Bone marrow (tissue), 2 donors: ENCODE data around the gene B4GAT1.
A peak's percentile ranks its signal among the peaks of the same experiment; 100 is the strongest.
"Not testable (repeated sequence)": the region's sequence is repeated elsewhere in the genome, so short reads cannot be mapped to it uniquely, and the experiment has no call there.

ENCODE experiments used
- DNase-seq, 2 donors: peaks; one replicate each; lab custom pipeline; 2025; lab: John Stamatoyannopoulos, UW

The B4GAT1 gene

GRCh38 chr11:66347425-66348276 lies at the start of gene B4GAT1:
B4GAT1 (minus strand) TSS chr11:66347629; CDS start chr11:66347545, 84 bp downstream.
- DNase-seq: peak; percentile 50 to 81

DNA sequence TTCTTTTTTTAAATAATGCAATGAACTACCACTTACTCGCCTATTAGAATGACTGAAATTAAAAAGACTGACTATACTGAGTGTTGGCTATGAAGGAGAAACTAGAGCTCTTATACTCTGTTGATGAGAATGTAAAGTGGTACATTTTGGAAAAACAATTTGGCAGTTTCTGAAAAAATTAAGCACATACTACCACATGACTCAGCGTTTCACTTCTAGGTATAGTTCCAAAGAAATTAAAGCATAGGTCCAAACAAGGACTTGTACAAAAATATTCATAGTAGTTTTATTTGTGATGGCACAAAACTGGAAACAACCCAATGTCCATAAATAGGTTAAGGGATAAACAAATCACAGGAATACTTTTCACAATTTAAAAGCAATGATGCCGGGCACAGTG lies 46.5 kb upstream of the B4GAT1 start:
- no peak for DNase-seq

DNA sequence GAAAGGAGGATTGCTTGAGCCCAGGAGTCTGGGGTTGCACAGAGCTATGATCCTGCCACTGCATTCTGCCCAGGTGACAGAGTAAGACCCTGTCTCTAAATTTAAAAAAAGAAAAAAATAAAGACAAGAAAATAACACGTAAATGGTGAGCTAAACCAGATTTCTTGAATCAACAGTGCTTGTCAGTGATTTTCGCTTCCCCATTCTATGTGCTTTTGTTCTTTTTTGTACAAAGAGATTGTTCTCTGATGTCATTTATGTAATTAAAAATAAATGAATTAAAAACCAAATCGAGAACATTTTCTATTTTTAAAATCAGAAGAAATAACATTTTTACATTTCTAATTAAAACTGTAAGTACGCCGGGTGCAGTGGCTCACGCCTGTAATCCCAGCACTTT lies 43.9 kb upstream of the B4GAT1 start:
- DNase-seq: no peak

DNA sequence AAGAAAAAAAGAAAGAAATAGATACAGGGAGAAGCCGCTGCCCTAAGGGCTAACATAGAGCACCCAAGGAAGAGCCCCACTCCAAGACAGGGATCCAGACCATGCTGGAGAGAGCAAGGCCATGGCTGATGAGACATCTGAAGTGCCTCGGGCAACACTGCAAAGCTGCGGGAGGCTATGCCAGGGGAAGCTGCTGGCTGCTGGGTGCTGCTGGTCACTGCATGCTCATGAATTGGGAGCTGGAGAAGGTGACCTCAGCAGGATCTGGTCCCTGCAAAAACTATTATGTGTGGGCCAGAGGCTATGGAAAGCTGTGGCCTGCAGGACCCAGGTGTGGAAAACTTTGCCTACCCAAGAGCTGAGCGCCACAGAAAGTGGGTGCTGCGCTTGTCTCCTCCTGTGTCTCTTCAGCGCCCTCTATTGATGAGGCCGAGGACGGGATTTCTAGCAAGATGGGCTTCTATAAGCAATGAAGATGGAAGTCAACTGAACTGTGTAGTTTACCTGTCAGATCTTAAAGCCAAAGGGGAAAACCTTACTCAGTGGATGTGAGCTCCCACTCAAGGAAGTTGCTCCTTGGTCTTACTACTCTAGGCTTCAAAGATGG lies 41.5 kb upstream of the B4GAT1 start:
- DNase-seq: peak; percentile 4 to 66

DNA sequence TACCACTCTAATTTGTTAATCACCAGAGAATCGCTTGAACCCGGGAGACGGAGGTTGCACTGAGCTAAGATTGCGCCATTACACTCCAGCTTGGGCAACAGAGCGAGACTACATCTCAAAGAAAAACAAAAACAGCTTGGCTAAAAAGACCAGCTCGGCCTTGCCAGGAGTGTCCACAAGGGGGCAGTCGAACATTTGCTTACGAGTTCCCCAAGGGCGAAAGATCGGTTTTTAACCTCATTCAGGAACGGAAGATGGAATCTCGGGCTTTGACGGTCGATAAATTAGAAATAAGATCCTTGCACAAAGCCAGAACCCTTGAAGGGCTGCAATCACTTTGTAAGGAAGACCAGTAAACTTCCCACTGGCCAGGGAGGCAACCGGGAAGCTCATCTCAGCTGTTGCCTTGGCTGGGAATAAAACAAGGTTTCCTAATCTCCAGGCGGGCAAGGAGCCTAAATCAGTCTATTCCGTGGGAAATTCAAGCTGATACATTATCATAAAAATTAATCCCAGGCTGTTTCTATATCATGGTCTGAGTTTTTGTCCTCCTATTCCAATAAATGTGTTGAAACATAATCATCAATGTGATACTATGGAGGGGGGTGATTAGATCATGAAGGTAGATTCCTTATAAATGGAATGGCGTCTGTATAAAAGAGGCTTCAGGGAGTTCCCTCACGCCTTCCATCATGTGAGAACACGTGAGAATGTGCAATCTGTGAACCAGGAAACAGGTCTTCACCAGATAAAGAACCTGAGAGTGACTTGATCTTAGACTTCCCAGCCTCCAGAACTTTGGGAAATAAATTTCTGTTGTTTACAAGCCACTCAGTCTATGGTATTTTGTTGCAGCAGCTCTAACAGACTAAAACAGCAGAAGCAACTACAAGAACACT lies 39.0 kb upstream of the B4GAT1 start:
- peak; percentile 28 to 40 for DNase-seq

DNA sequence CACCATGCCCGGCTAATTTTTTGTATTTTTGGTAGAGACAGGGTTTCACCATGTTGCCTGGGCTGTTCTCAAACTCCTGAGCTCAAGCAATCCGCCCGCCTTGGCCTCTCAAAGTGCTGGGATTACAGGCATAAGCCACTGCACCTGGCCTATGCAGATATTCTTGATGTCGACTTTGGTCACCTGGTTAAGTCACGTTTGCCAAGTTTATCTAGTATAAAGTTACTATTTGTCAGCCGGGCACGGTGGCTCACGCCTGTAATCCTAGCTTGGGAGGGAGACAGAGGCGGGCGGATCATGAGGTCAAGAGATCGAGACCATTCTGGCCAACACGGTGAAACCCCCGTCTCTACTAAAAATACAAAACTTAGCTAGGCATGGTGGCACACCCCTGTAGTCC lies 36.9 kb upstream of the B4GAT1 start:
- DNase-seq: not testable (repeated sequence)

DNA sequence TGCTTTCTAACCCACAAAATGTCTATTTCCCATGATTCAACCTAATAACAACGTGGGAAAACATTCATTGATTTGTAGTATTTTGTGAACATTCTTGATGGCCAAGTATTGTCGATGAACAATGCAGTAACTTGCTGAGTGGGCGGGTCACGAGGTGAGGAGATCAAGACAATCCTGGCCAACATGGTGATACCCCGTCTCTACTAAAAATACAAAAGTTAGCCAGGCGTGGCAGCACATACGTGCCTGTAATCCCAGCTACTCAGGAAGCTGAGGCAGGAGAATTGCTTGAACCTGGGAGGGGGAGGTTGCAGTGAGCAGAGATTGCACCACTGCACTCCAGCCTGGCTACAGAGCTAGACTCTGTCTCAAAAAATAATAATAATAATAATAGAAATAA lies 32.8 kb upstream of the B4GAT1 start:
- not testable (repeated sequence) for DNase-seq

GRCh38 chr11:66373690-66374287 lies 26.4 kb upstream of the B4GAT1 start:
- not testable (repeated sequence) for DNase-seq

DNA sequence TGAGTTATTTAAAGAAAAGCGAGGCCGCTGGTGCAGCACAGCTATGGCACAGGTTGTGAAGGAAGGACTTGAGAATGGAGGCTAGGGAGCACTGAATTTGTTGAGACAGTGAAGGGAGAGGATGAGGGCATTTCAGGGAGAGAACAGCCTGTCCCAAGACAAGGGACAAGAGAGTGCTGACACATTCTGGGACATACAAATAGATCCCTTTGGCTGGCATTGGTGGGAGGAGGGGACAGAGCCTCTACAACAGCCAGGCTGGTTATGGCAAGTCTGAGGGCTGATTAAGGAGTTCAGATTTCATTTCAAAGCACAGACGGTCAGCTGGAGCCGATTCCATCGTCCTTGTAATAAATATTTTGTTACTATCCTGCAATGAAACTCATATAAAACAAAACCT lies 25.8 kb upstream of the B4GAT1 start:
- DNase-seq: no peak

DNA sequence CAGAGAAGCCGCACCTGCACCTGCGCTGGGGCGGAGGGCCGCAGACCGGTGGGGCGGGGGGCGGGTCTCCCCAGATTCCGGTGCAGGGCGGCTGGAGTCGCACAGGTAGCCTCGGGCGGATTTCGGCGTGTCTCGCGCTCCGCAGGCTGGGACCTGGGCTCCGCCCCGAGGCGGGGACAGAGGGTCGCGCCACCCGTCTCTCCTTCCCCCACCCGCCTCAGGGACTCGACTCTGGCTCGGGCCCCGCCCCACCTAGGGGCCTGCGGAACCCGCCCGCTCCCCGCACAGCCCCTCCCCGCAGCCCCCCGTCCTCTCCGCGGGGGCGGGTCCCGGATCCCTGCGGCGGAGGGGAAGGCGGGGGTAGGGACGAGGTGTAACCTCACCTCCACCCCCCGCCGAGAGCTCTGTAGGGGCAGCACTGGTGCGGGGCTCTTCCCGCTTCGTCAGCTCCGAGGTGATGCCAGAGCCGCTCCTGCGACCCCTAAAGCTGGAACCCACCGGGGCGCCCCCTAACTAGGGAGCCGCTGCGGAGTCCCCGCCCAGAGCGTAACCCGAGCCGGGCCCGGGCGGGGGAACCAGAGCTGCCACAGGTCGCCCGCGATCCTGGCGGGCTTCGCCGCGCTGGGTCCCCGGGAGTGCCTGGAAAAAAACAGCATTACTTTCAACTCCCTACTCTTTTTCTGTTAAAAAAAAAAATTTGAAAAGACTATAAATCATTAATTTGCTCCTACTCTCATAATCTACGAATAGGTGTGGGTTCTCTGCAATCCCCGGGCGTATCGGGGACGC lies 24.4 kb upstream of the B4GAT1 start, which contains the start of gene SLC29A2:
Gene SLC29A2 (minus strand): TSS at position 134 of the 789 bp plus-strand sequence. CDS start 169 bp downstream, outside the sequence.
- DNase-seq: no peak

DNA sequence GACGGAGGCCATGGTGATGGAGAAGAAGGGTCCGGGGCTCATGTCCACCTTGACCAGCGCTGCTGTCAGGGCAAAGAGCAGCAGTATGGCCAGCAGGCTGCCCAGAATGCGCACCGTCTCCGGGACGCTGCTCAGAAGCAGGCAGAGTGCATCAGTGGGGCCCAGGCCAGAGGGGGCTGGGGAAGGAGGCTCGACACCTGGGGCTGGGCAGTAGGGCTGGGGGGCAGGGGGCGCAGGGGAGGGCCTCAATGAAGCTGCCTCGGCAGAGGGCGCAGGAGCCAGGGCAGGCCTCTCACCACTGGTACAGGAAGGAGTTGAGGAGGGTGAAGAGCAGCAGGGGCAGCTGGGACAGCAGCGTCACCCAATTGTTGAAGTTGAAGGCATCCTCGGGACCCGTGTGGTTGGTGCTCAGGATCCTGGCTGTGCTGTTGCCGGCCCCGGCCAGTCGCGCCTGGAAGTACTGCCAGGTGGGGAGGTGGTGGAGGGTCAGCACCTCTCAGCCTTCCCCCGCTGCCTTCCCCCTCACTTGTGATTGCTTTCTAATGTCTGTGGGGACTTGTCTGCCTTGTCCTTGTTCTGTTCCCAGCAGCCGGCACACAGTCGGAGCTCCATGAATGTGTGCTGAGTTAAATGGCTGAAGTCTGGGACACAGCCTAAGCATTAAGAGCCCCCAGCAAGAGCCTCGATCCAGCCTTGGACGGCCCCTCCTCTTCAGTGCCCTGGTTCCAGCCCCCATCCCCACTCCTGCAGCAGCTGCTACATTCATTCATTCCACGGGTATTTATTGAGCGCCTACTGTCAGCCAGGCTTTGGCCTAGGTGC lies 21.9 kb upstream of the B4GAT1 start:
- no peak for DNase-seq

- no peak for DNase-seq
Observed at GRCh38 chr11:66368484-66368883, 21.1 kb upstream of the B4GAT1 start.

DNA sequence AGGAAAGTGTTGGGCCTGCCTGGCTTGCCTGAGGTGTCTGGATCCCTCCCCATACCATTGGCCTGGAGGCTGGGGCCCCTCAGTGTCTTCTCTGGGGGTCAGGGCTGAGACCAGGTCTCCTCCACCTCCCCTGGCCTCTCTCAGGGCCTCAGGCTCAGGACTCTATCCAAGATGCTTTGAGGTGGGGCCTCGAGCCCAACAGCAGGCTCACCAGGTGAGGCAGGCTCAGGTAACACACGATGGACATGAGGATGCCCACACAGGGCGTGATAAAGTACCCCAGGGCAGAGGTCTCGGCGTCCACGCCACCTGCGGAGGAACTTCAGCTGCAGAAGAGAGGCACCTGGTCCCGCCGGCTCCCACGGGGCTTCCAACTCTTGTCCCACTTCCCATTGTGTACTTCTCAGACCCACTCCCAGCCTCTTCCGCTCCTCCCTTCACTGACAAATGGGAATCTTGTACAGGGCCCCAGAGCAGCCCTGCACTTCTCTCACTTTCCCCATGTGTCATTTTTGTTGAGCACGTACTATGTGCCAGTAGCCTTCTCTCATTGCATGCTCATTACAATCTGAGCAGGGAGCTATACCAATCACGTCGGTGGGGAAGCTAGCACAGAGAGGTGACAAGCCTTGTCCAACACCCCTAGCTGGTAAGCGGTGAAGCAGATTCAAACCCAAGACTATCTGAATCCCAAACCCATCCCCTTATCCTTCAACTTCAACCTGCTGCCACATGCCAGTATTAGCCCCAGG lies 20.3 kb upstream of the B4GAT1 start:
- DNase-seq: no peak

DNA sequence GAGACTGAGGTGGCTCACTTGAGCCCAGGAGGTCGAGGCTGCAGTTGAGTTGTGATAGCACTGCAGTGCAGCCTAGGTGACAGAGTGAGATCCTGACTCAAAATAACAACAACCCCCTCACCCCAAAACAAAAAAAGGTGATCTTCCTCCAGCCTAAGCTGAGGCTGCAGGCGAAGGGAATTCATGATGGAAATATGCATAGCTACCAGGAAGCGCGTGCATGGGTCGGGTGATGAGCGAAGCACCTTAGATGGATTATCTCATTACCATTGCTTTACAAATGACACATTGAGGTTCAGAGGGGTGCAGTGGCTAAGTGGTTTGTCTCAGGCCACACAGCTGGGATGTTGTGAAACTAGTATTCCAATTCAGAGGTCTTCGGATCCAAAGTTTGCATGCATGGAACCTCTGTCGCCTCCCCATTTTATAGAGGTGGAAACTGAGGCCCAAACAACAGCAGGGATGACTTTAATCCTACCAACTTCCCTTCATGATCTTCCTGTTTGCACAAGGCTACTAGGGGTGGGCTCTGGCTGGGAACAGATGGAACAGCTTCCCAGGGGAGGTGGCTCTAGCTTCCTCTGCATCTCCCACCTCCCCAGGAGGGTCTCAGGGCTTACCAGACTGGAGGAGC lies 19.5 kb upstream of the B4GAT1 start:
- DNase-seq: no peak

GRCh38 chr11:66365711-66366619 lies 18.5 kb upstream of the B4GAT1 start:
- DNase-seq: no peak

DNA sequence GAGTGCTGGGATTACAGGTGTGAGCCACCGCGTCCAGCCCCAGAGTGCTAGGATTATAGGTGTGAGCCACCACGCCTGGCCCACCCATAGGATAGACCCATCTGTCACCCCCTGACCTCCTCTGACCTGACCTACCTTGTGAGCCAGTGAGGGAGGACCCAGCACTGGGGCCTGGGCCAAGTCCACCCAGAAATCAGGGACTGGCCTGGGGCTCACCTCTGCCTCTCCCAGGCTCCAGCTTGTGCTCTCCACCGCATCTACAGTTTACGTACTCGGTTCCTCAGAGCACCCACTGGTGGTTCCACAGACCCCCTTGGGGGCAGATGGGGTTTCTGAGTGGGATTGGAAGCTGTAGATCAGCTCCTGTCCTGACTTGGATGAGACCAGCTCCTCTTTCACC lies 17.7 kb upstream of the B4GAT1 start:
- no peak for DNase-seq

DNA sequence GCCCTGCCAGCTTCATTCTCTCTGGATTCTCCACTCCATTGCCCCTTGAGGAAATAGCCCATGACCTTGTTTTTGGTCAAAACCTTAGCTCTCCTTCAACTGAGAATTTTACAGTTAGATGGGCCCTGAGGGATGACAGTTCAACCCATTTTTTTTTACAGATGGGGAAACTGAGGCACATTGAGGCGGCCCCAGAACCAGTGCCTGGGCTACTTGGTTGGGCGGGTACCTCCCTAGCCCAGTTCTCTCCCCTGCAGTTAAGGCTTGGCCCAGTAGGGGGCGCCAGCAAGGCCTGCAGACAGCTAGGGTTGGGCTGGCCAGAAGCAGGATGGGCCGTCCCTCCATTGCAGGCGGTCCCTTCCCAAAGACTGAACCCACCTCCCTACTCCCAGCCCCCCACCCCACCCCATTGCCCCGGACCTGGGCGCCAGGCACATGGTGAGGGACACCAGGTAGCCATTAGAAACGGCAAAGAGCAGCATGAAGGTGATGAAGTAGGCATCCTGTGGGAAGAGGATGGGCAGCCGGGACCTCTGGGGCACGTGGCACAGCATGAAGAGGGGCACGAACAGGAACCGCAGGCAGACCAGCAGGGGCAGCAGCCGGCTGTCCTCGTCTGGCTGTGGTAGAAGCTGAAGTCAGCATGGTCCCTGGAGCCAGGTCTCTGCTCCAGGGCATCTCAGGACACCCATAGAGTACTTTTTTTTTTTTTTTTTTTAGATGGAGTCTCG lies 16.5 kb upstream of the B4GAT1 start:
- DNase-seq: peak in 1 of 2 donors; percentile 18
